Esophagus muscularis mucosa (tissue), 4 donors: ENCODE results near the gene CDON. TPM values are rescaled to one million over a fixed set of nuclear protein-coding genes. Genes with fewer than 3 reads are reported as not detected.

ENCODE experiments used
- DNase-seq: peaks from one replicate; pipeline ENCODE4 v3.0.0-alpha.2; 2017; ENCODE audit errors: extremely low spot score
- H3K27ac ChIP-seq, 4 donors: fragments of 200-600 bp; sonication (generic); replicated peaks in 1 of 4; 1 replicate in 3 of 4; 2 replicates in 1 of 4; pipeline ENCODE4 v1.5.1; 2016 to 2019; ENCODE audit warnings: mild to moderate bottlenecking in 1 of 4
- H3K27me3 ChIP-seq, 4 donors: fragments of 200-600 bp; sonication (generic); one replicate each; pipeline versions ENCODE4 v1.5.1 to v1.6.0; 2016 to 2019
- H3K36me3 ChIP-seq, 4 donors: fragments of 200-600 bp; sonication (generic); one replicate each; pipeline ENCODE4 v1.5.1; 2016 to 2019
- H3K4me1 ChIP-seq, 4 donors: fragments of 200-600 bp; sonication (generic); one replicate each; pipeline ENCODE4 v1.5.1; 2016 to 2019
- H3K4me3 ChIP-seq, 4 donors: fragments of 200-600 bp; sonication (generic); 1 replicate in 2 of 4; 2 replicates in 2 of 4; pipeline ENCODE4 v1.5.1; 2016 to 2019; ENCODE audit warnings: mild to moderate bottlenecking in 4 of 4, moderate library complexity in 1 of 4
- H3K9me3 ChIP-seq, 4 donors: fragments of 200-600 bp; sonication (generic); 1 replicate in 3 of 4; 2 replicates in 1 of 4; pipeline ENCODE4 v1.5.1; 2016 to 2019
- CTCF ChIP-seq, 3 experiments: fragments of 200-600 bp in 2 of 3; fragments of 450-650 bp in 1 of 3; sonication (generic) in 2 of 3; IDR thresholded peaks; one replicate each; pipeline ENCODE4 v1.5.1; 2017 to 2019; ENCODE audit warnings: antibody characterized with exemption in 3 of 3, mild to moderate bottlenecking in 2 of 3, moderate library complexity in 1 of 3
- EP300 ChIP-seq: sonication (generic); formaldehyde crosslinking; IDR thresholded peaks from one replicate; pipeline ENCODE4 v1.6.1; 2017; ENCODE audit warnings: antibody characterized with exemption
- POLR2A ChIP-seq: fragments of 450-650 bp; IDR thresholded peaks from one replicate; pipeline ENCODE4 v1.6.1; 2017; ENCODE audit warnings: antibody characterized with exemption, moderate library complexity, mild to moderate bottlenecking, low read depth
- POLR2AphosphoS5 ChIP-seq, 2 donors: sonication (generic); formaldehyde crosslinking; IDR thresholded peaks; one replicate each; pipeline ENCODE4 v1.6.1; 2017; ENCODE audit warnings: antibody characterized with exemption in 2 of 2
- WGBS: methylation state at CpG from one replicate; pipeline ENCODE4 v1.1.5; 2018; 5-methylcytosine and 5-hydroxymethylcytosine counted together
- intact Hi-C: fragments of 100-400 bp; cut with DNase I; formaldehyde crosslinking; loops from one replicate; pipeline ENCODE4 v1.15.1; 2023
- total RNA-seq, 4 donors: library from RNA; depleted of rRNA; stranded (reverse); fragments of >200 nt; gene quantifications; one replicate each; pipeline versions ENCODE4 v1.1.0 to v1.2.1, GENCODE V29; 2016

The CDON gene
- total RNA-seq, 4 donors from 2014 or later = 16.6 to 42.7 (median 28.1) TPM

- DNase-seq = no peak
- H3K27ac ChIP-seq = no peak overlapping the region
- WGBS = 90% methylated on average over 4 of the region's 4 CpGs
- H3K4me1 ChIP-seq = peaks cover 0 to 8% (median 6%) of the 10 kb centered on the region in 4 donors
- H3K27me3 ChIP-seq = no peaks in the 10 kb centered on the region
- intact Hi-C loops = no loop called here
- H3K4me3 ChIP-seq = no peak overlapping the region
- no peak for TF ChIP-seq CTCF (IDR thresholded peaks at IDR 0.05)
- TF ChIP-seq EP300 = no peak
- TF ChIP-seq POLR2A = no peak
- no peak for TF ChIP-seq POLR2AphosphoS5 (IDR thresholded peaks at IDR 0.05)
- no peaks in the 10 kb centered on the region for H3K9me3 ChIP-seq
- H3K36me3 ChIP-seq = peaks cover 0 to 71% (median 19%) of the 10 kb centered on the region in 4 donors
Observed at GRCh38 chr11:126002181-126002580, 60.5 kb downstream of the CDON start.

GRCh38 chr11:125999234-125999880, 63.3 kb downstream of the CDON start:
- Histone ChIP-seq H3K27me3 (no peaks in the 10 kb centered on the region), H3K27ac (no peak overlapping the region), H3K36me3 (peaks cover 0 to 84% (median 21%) of the 10 kb centered on the region in 4 donors), H3K9me3 (no peaks in the 10 kb centered on the region), H3K4me3 (no peak overlapping the region), H3K4me1 (no peaks in the 10 kb centered on the region)
- intact Hi-C loops = no loop called here
- WGBS = 87% methylated on average over 6 of the region's 6 CpGs
- DNase-seq = no peak
- TF ChIP-seq EP300 (no peak), CTCF (IDR thresholded peaks at IDR 0.05) (no peak), POLR2AphosphoS5 (IDR thresholded peaks at IDR 0.05) (no peak), POLR2A (no peak)

- no peaks in the 10 kb centered on the region for H3K27me3 ChIP-seq
- H3K36me3 ChIP-seq = peaks cover 0 to 84% (median 23%) of the 10 kb centered on the region in 4 donors
- no peaks in the 10 kb centered on the region for H3K4me1 ChIP-seq
- no peaks in the 10 kb centered on the region for H3K9me3 ChIP-seq
- H3K4me3 ChIP-seq = no peak overlapping the region
- DNase-seq = no peak
- H3K27ac ChIP-seq = no peak overlapping the region
- 94% methylated on average over 5 of the region's 5 CpGs for WGBS
- TF ChIP-seq POLR2A (no peak), POLR2AphosphoS5 (IDR thresholded peaks at IDR 0.05) (no peak), CTCF (IDR thresholded peaks at IDR 0.05) (no peak), EP300 (no peak)
- intact Hi-C loops = no loop called here
Observed at GRCh38 chr11:125998267-125998666, 64.4 kb downstream of the CDON start.

- Histone ChIP-seq H3K36me3 (peaks cover 0 to 62% (median 22%) of the 10 kb centered on the region in 4 donors), H3K4me1 (peaks cover under 1 to 7% (median 4%) of the 10 kb centered on the region in 4 donors), H3K9me3 (no peaks in the 10 kb centered on the region), H3K4me3 (no peak overlapping the region), H3K27me3 (no peaks in the 10 kb centered on the region), H3K27ac (no peak overlapping the region)
- TF ChIP-seq POLR2A (no peak), EP300 (no peak), POLR2AphosphoS5 (IDR thresholded peaks at IDR 0.05) (no peak), CTCF (IDR thresholded peaks at IDR 0.05) (no peak)
- intact Hi-C loops = no loop called here
- DNase-seq = no peak
- WGBS = 80% methylated on average over 5 of the region's 5 CpGs
Observed at GRCh38 chr11:125995313-125995712, 67.4 kb downstream of the CDON start.

GRCh38 chr11:125994509-125994908, 68.2 kb downstream of the CDON start:
- 91% methylated on average over 5 of the region's 5 CpGs for WGBS
- no peaks in the 10 kb centered on the region for H3K9me3 ChIP-seq
- no peaks in the 10 kb centered on the region for H3K27me3 ChIP-seq
- intact Hi-C loops = no loop called here
- no peak overlapping the region for H3K4me3 ChIP-seq
- TF ChIP-seq POLR2A (no peak), CTCF (IDR thresholded peaks at IDR 0.05) (no peak), EP300 (no peak), POLR2AphosphoS5 (IDR thresholded peaks at IDR 0.05) (no peak)
- H3K4me1 ChIP-seq = peaks cover 3 to 11% (median 8%) of the 10 kb centered on the region in 4 donors
- no peak overlapping the region for H3K27ac ChIP-seq
- DNase-seq = no peak
- peaks cover 0 to 55% (median 22%) of the 10 kb centered on the region in 4 donors for H3K36me3 ChIP-seq
